ENCODE data around the gene SEC24D.

SEC24D gene

GRCh38 chr4:118845552-118846050 is 9.7 kb upstream of the SEC24D start:
- no peak overlapping the region for H3K4me2 ChIP-seq (ENCODE audit: low read length, poor library complexity, severe bottlenecking)

DNA sequence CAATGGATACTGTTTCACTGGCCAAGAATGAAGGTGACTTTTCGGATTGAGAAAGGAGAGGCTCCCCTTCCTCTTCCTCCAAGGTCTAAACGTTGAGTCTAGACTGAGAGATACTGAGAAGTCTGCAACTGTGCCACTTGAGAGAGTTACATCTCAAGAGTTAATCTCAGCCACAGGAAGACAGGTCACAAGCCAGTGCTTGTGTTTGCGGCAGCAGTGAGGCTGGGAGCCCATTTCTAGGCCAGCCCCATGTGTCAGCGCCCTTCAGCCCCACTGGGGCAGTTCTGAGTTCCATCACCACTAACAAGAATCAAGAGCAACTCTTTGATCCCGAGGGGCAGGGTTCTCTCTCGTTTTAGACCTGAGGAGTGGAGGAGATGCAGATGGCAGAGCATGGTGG is 7.3 kb upstream of the SEC24D start:
- H2BK15ac ChIP-seq (ENCODE audit: low read depth, poor library complexity, severe bottlenecking) = no peak overlapping the region
- H3K4ac ChIP-seq (ENCODE audit: low read depth in 1 of 2, low read length in 2 of 2) = no peak overlapping the region
- no peak overlapping the region for H3K4me3 ChIP-seq (ENCODE audit: insufficient read depth in 1 of 2, low read depth in 1 of 2, low read length in 2 of 2)
- peaks cover 5% of the 10 kb centered on the region for H3K79me1 ChIP-seq (replicated peaks; ENCODE audit: low read length, poor library complexity, severe bottlenecking)
- H2BK120ac ChIP-seq (ENCODE audit: low read depth, low read length) = no peak overlapping the region
- no peaks in the 10 kb centered on the region for H3K4me1 ChIP-seq (ENCODE audit: control insufficient read depth, insufficient read depth, low read depth, low read length)
- H2AFZ ChIP-seq (ENCODE audit: low read depth, low read length) = no peak overlapping the region
- H2BK12ac ChIP-seq (ENCODE audit: low read length in 2 of 2) = no peak overlapping the region
- H2BK5ac ChIP-seq (ENCODE audit: low read depth, low read length, poor library complexity, severe bottlenecking) = no peak overlapping the region
- no peak overlapping the region for H3K23ac ChIP-seq (ENCODE audit: low read length in 2 of 2)
- no peaks in the 10 kb centered on the region for H3K36me3 ChIP-seq (ENCODE audit: control insufficient read depth in 1 of 2, insufficient read depth in 2 of 2, low read depth in 1 of 2, low read length in 2 of 2)
- no peak overlapping the region for H3K4me2 ChIP-seq (ENCODE audit: low read length, poor library complexity, severe bottlenecking)
- no peak overlapping the region for H2AK5ac ChIP-seq (ENCODE audit: low read length, severe bottlenecking)
- no peaks in the 10 kb centered on the region for H3K27me3 ChIP-seq (ENCODE audit: control insufficient read depth in 1 of 2, insufficient read depth in 1 of 2, low read length in 2 of 2)
- H4K8ac ChIP-seq (ENCODE audit: low read length) = no peak overlapping the region
- H3K14ac ChIP-seq (ENCODE audit: low read length in 2 of 2) = no peak overlapping the region
- no peak overlapping the region for H3K18ac ChIP-seq (ENCODE audit: low read depth in 1 of 2, low read length in 2 of 2)
- H3K9ac ChIP-seq (ENCODE audit: low read length) = no peak overlapping the region
- no peak overlapping the region for H3K27ac ChIP-seq (ENCODE audit: low read length, poor library complexity, severe bottlenecking)
- no peaks in the 10 kb centered on the region for H3K9me3 ChIP-seq (ENCODE audit: control insufficient read depth, low read length)
- H4K91ac ChIP-seq (ENCODE audit: low read length) = no peak overlapping the region
- WGBS = 89% methylated on average over 4 of the region's 6 CpGs
- DNase-seq = no peak

More at GRCh38 chr4:118845552-118846050, 9.7 kb upstream of the SEC24D start:
- Histone ChIP-seq H3K4me3 (ENCODE audit: insufficient read depth in 1 of 2, low read depth in 1 of 2, low read length in 2 of 2) (no peak overlapping the region), H3K23ac (ENCODE audit: low read length in 2 of 2) (no peak overlapping the region), H3K18ac (ENCODE audit: low read depth in 1 of 2, low read length in 2 of 2) (no peak overlapping the region), H4K8ac (ENCODE audit: low read length) (no peak overlapping the region), H3K79me1 (replicated peaks; ENCODE audit: low read length, poor library complexity, severe bottlenecking) (peaks cover 3% of the 10 kb centered on the region), H3K4me1 (ENCODE audit: control insufficient read depth, insufficient read depth, low read depth, low read length) (no peaks in the 10 kb centered on the region), H2BK5ac (ENCODE audit: low read depth, low read length, poor library complexity, severe bottlenecking) (no peak overlapping the region), H2AK5ac (ENCODE audit: low read length, severe bottlenecking) (no peak overlapping the region), H4K91ac (ENCODE audit: low read length) (no peak overlapping the region), H3K4ac (ENCODE audit: low read depth in 1 of 2, low read length in 2 of 2) (no peak overlapping the region), H3K9me3 (ENCODE audit: control insufficient read depth, low read length) (no peaks in the 10 kb centered on the region), H3K36me3 (ENCODE audit: control insufficient read depth in 1 of 2, insufficient read depth in 2 of 2, low read depth in 1 of 2, low read length in 2 of 2) (no peaks in the 10 kb centered on the region), H3K9ac (ENCODE audit: low read length) (no peak overlapping the region), H3K27ac (ENCODE audit: low read length, poor library complexity, severe bottlenecking) (no peak overlapping the region), H3K14ac (ENCODE audit: low read length in 2 of 2) (no peak overlapping the region), H2BK120ac (ENCODE audit: low read depth, low read length) (no peak overlapping the region), H3K27me3 (ENCODE audit: control insufficient read depth in 1 of 2, insufficient read depth in 1 of 2, low read length in 2 of 2) (no peaks in the 10 kb centered on the region), H2AFZ (ENCODE audit: low read depth, low read length) (no peak overlapping the region), H2BK15ac (ENCODE audit: low read depth, poor library complexity, severe bottlenecking) (no peak overlapping the region), H2BK12ac (ENCODE audit: low read length in 2 of 2) (no peak overlapping the region)
- DNase-seq = no peak

- no peak overlapping the region for H3K9ac ChIP-seq (ENCODE audit: low read length)
- no peak overlapping the region for H3K4ac ChIP-seq (ENCODE audit: low read depth in 1 of 2, low read length in 2 of 2)
- H3K9me3 ChIP-seq (ENCODE audit: control insufficient read depth, low read length) = no peaks in the 10 kb centered on the region
- peaks cover 5% of the 10 kb centered on the region for H3K79me1 ChIP-seq (replicated peaks; ENCODE audit: low read length, poor library complexity, severe bottlenecking)
- H3K18ac ChIP-seq (ENCODE audit: low read depth in 1 of 2, low read length in 2 of 2) = no peak overlapping the region
- H2BK12ac ChIP-seq (ENCODE audit: low read length in 2 of 2) = no peak overlapping the region
- H2AK5ac ChIP-seq (ENCODE audit: low read length, severe bottlenecking) = no peak overlapping the region
- H3K4me3 ChIP-seq (ENCODE audit: insufficient read depth in 1 of 2, low read depth in 1 of 2, low read length in 2 of 2) = no peak overlapping the region
- no peaks in the 10 kb centered on the region for H3K27me3 ChIP-seq (ENCODE audit: control insufficient read depth in 1 of 2, insufficient read depth in 1 of 2, low read length in 2 of 2)
- DNase-seq = no peak
- WGBS = no CpG with 5 or more reads among the region's 3 CpGs
- H3K23ac ChIP-seq (ENCODE audit: low read length in 2 of 2) = no peak overlapping the region
- H4K8ac ChIP-seq (ENCODE audit: low read length) = no peak overlapping the region
- no peak overlapping the region for H2BK15ac ChIP-seq (ENCODE audit: low read depth, poor library complexity, severe bottlenecking)
- no peak overlapping the region for H2BK5ac ChIP-seq (ENCODE audit: low read depth, low read length, poor library complexity, severe bottlenecking)
- H2BK120ac ChIP-seq (ENCODE audit: low read depth, low read length) = no peak overlapping the region
- no peaks in the 10 kb centered on the region for H3K36me3 ChIP-seq (ENCODE audit: control insufficient read depth in 1 of 2, insufficient read depth in 2 of 2, low read depth in 1 of 2, low read length in 2 of 2)
- H3K14ac ChIP-seq (ENCODE audit: low read length in 2 of 2) = no peak overlapping the region
- H4K91ac ChIP-seq (ENCODE audit: low read length) = no peak overlapping the region
- no peaks in the 10 kb centered on the region for H3K4me1 ChIP-seq (ENCODE audit: control insufficient read depth, insufficient read depth, low read depth, low read length)
- H3K4me2 ChIP-seq (ENCODE audit: low read length, poor library complexity, severe bottlenecking) = no peak overlapping the region
- H2AFZ ChIP-seq (ENCODE audit: low read depth, low read length) = no peak overlapping the region
- no peak overlapping the region for H3K27ac ChIP-seq (ENCODE audit: low read length, poor library complexity, severe bottlenecking)
These were observed 6.1 kb upstream of the SEC24D start for GRCh38 chr4:118842055-118842454.

DNA sequence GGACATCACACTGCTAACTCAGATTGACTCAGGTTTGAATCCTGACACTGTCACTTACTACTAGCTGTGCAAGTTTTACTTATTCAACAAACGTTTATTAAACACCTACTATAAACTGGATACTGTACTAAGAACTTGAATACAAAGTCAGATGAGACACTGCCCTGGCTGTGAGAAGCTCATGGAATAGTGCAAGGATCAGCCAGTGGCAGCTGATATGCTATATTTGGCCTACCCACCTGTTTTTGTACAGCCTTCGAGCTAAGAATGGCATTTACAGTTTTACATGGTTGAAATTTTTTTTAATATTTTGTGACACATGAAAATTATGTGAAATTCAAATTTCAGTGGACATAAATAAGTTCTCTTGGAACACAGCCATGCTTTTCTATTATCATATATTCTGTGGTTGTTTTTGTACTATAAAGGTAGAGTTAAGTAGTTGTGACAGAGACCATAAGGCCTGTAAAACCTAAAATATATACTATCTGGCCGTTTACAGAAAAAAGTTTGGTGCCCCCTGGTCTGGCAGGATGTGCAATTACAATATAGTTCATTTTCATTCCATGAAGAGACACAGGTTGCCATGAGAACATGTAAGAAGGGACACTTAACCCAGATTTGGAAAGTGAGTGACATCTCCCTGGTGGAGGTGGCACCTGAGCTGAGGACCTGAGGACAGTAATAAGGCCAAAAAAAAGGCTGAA is 3.4 kb upstream of the SEC24D start:
- Histone ChIP-seq H3K9me3 (ENCODE audit: control insufficient read depth, low read length) (no peaks in the 10 kb centered on the region), H3K4ac (ENCODE audit: low read depth in 1 of 2, low read length in 2 of 2) (no peak overlapping the region), H2BK5ac (ENCODE audit: low read depth, low read length, poor library complexity, severe bottlenecking) (no peak overlapping the region), H2AFZ (ENCODE audit: low read depth, low read length) (no peak overlapping the region), H4K8ac (ENCODE audit: low read length) (no peak overlapping the region), H3K79me1 (replicated peaks; ENCODE audit: low read length, poor library complexity, severe bottlenecking) (peaks cover 5% of the 10 kb centered on the region), H3K23ac (ENCODE audit: low read length in 2 of 2) (no peak overlapping the region), H3K36me3 (ENCODE audit: control insufficient read depth in 1 of 2, insufficient read depth in 2 of 2, low read depth in 1 of 2, low read length in 2 of 2) (no peaks in the 10 kb centered on the region), H3K27ac (ENCODE audit: low read length, poor library complexity, severe bottlenecking) (no peak overlapping the region), H2BK15ac (ENCODE audit: low read depth, poor library complexity, severe bottlenecking) (no peak overlapping the region), H3K18ac (ENCODE audit: low read depth in 1 of 2, low read length in 2 of 2) (no peak overlapping the region), H2BK12ac (ENCODE audit: low read length in 2 of 2) (no peak overlapping the region), H3K4me2 (ENCODE audit: low read length, poor library complexity, severe bottlenecking) (no peak overlapping the region), H3K27me3 (ENCODE audit: control insufficient read depth in 1 of 2, insufficient read depth in 1 of 2, low read length in 2 of 2) (no peaks in the 10 kb centered on the region), H2BK120ac (ENCODE audit: low read depth, low read length) (no peak overlapping the region), H3K14ac (ENCODE audit: low read length in 2 of 2) (no peak overlapping the region), H2AK5ac (ENCODE audit: low read length, severe bottlenecking) (no peak overlapping the region), H4K91ac (ENCODE audit: low read length) (no peak overlapping the region), H3K4me3 (ENCODE audit: insufficient read depth in 1 of 2, low read depth in 1 of 2, low read length in 2 of 2) (no peak overlapping the region), H3K9ac (ENCODE audit: low read length) (no peak overlapping the region), H3K4me1 (ENCODE audit: control insufficient read depth, insufficient read depth, low read depth, low read length) (no peaks in the 10 kb centered on the region)
- no peak for DNase-seq
- WGBS = no CpG with 5 or more reads among the region's 3 CpGs

Data from mesenchymal stem cell (in vitro differentiated cells and primary cell).